ENCODE results near the gene MAPK12. TPM values are rescaled to one million over a fixed set of nuclear protein-coding genes. Genes with fewer than 3 reads are reported as not detected.
A peak's percentile ranks its signal among the peaks of the same experiment; 100 is the strongest.

MAPK12 gene
- total RNA-seq, 1 experiment from 2014 or later: 24.9 TPM

- H3K9me3 Mint-ChIP-seq (ENCODE audit: unreplicated experiment): no peaks in the 10 kb centered on the region
- DNase-seq (ENCODE audit: unreplicated experiment): no peak
- peaks cover 77% of the 10 kb centered on the region for H3K36me3 Mint-ChIP-seq (ENCODE audit: insufficient read depth, unreplicated experiment)
- intact Hi-C loops (cut with micrococcal nuclease): no loop called here
- no peak for TF ChIP-seq CTCF (IDR thresholded peaks at IDR 0.05; ENCODE audit: unreplicated experiment)
- no peak overlapping the region for H3K4me3 Mint-ChIP-seq (ENCODE audit: unreplicated experiment)
- H3K27ac Mint-ChIP-seq (ENCODE audit: low read depth, unreplicated experiment): no peak overlapping the region
- peaks cover 6% of the 10 kb centered on the region for H3K4me1 Mint-ChIP-seq (ENCODE audit: insufficient read depth, unreplicated experiment)
- ChIA-PET CTCF (interaction anchor here (1.4 to 1.5 kb wide), 2 partner anchors 23 to 65 kb away, joined by 5 to 8 read pairs; no protein-coding TSS in a partner anchor), POLR2A (interaction anchor here (1.2 kb wide), 1 partner anchor 23 kb away, joined by 4 read pairs; no protein-coding TSS in a partner anchor)
- BruUV-seq (replicated peaks): no TSS peak
- H3K27me3 Mint-ChIP-seq (ENCODE audit: insufficient read depth, unreplicated experiment): no peaks in the 10 kb centered on the region
Measured at GRCh38 chr22:50213263-50213662, 48.2 kb downstream of the MAPK12 start.

GRCh38 chr22:50211147-50211546 is 50.3 kb downstream of the MAPK12 start:
- no peaks in the 10 kb centered on the region for H3K9me3 Mint-ChIP-seq (ENCODE audit: unreplicated experiment)
- ChIA-PET POLR2A (no interaction called here), CTCF (interaction anchor here (0.9 to 2.1 kb wide), 6 partner anchors 8 to 68 kb away, joined by 3 to 19 read pairs (median 4); no protein-coding TSS in a partner anchor)
- H3K4me1 Mint-ChIP-seq (ENCODE audit: insufficient read depth, unreplicated experiment): peaks cover 6% of the 10 kb centered on the region
- no peak for DNase-seq (ENCODE audit: unreplicated experiment)
- no TSS peak for BruUV-seq (replicated peaks)
- H3K27me3 Mint-ChIP-seq (ENCODE audit: insufficient read depth, unreplicated experiment): no peaks in the 10 kb centered on the region
- H3K36me3 Mint-ChIP-seq (ENCODE audit: insufficient read depth, unreplicated experiment): peaks cover 78% of the 10 kb centered on the region
- no peak overlapping the region for H3K27ac Mint-ChIP-seq (ENCODE audit: low read depth, unreplicated experiment)
- intact Hi-C loops (cut with micrococcal nuclease): no loop called here
- TF ChIP-seq CTCF (IDR thresholded peaks at IDR 0.05; ENCODE audit: unreplicated experiment): no peak
- no peak overlapping the region for H3K4me3 Mint-ChIP-seq (ENCODE audit: unreplicated experiment)

- TF ChIP-seq CTCF (IDR thresholded peaks at IDR 0.05; ENCODE audit: unreplicated experiment): no peak
- Mint-ChIP-seq H3K27ac (ENCODE audit: low read depth, unreplicated experiment) (no peak overlapping the region), H3K9me3 (ENCODE audit: unreplicated experiment) (no peaks in the 10 kb centered on the region), H3K36me3 (ENCODE audit: insufficient read depth, unreplicated experiment) (peaks cover 81% of the 10 kb centered on the region), H3K4me3 (ENCODE audit: unreplicated experiment) (no peak overlapping the region), H3K27me3 (ENCODE audit: insufficient read depth, unreplicated experiment) (no peaks in the 10 kb centered on the region), H3K4me1 (ENCODE audit: insufficient read depth, unreplicated experiment) (peaks cover 6% of the 10 kb centered on the region)
- BruUV-seq (replicated peaks): no TSS peak
- ChIA-PET CTCF (interaction anchor here (0.9 to 2.1 kb wide), 6 partner anchors 8 to 68 kb away, joined by 3 to 19 read pairs (median 4); no protein-coding TSS in a partner anchor), POLR2A (no interaction called here)
- DNase-seq (ENCODE audit: unreplicated experiment): no peak
- intact Hi-C loops (cut with micrococcal nuclease): no loop called here
Measured at GRCh38 chr22:50210378-50211139, 50.9 kb downstream of the MAPK12 start.

- peak; percentile 74 for DNase-seq (ENCODE audit: unreplicated experiment)
- BruUV-seq (replicated peaks): no TSS peak
- CTCF ChIA-PET: no interaction called here
- Mint-ChIP-seq H3K9me3 (ENCODE audit: unreplicated experiment) (no peaks in the 10 kb centered on the region), H3K27ac (ENCODE audit: low read depth, unreplicated experiment) (no peak overlapping the region), H3K4me3 (ENCODE audit: unreplicated experiment) (no peak overlapping the region), H3K36me3 (ENCODE audit: insufficient read depth, unreplicated experiment) (peaks cover 81% of the 10 kb centered on the region), H3K27me3 (ENCODE audit: insufficient read depth, unreplicated experiment) (no peaks in the 10 kb centered on the region), H3K4me1 (ENCODE audit: insufficient read depth, unreplicated experiment) (peaks cover 6% of the 10 kb centered on the region)
- POLR2A ChIA-PET: no interaction called here
- intact Hi-C loops (cut with micrococcal nuclease): loop anchor here (1.0 kb wide), 1 partner anchor 61 kb away; no protein-coding TSS in a partner anchor
- peak; percentile 77 for TF ChIP-seq CTCF (IDR thresholded peaks at IDR 0.05; ENCODE audit: unreplicated experiment)
Measured at GRCh38 chr22:50209893-50210292, 51.6 kb downstream of the MAPK12 start.
